Colonic mucosa (tissue), 4 donors: ENCODE measurements around the gene PARK7. TPM values are rescaled to one million over a fixed set of nuclear protein-coding genes. Genes with fewer than 3 reads are reported as not detected.

Experiments
- DNase-seq: peaks from one replicate; pipeline ENCODE4 v3.0.0-alpha.2; 2020
- H3K27ac ChIP-seq: fragments of 200-600 bp; one replicate; pipeline ENCODE4 v1.8.0; 2021
- H3K27me3 ChIP-seq: fragments of 200-600 bp; one replicate; pipeline ENCODE4 v1.8.0; 2021
- H3K36me3 ChIP-seq: fragments of 200-600 bp; one replicate; pipeline ENCODE4 v1.8.0; 2021
- H3K4me1 ChIP-seq: fragments of 200-600 bp; one replicate; pipeline ENCODE4 v1.8.0; 2021; ENCODE audit warnings: mild to moderate bottlenecking
- H3K4me3 ChIP-seq: fragments of 200-600 bp; one replicate; pipeline ENCODE4 v1.8.0; 2021
- H3K9ac ChIP-seq, 2 donors: one replicate each; pipeline ENCODE4 v1.7.0; 2013; ENCODE audit warnings: control low read depth in 2 of 2, low read depth in 2 of 2, low read length in 2 of 2
- H3K9me3 ChIP-seq: fragments of 200-600 bp; one replicate; pipeline ENCODE4 v1.8.0; 2021
- intact Hi-C: fragments of 100-400 bp; cut with DNase I; formaldehyde crosslinking; loops from one replicate; pipeline ENCODE4 v1.14.1; 2022
- total RNA-seq, 2 donors: library from RNA; stranded (reverse); fragmentation: NEBNext Ultra II Directional in 1 of 2; extraction: Animal tissue kit (Norgen Biotek cat#: 25700) in 1 of 2; gene quantifications; one replicate each; pipeline ENCODE4 v1.2.1, GENCODE V29; 2021
- TF ChIP-seq, protein P1 (sequence below): fragments of 200-600 bp; IDR thresholded peaks from one replicate; pipeline ENCODE4 v1.8.0; 2022; ENCODE audit warnings: antibody characterized with exemption, mild to moderate bottlenecking
- donor health status: healthy.
- donor health status: DM: no; HTN: no; CAD: no.
- donor health status: DM: no; HTN: no; CAD: no.

Gene PARK7
- total RNA-seq, 2 donors from 2014 or later: 184 to 330 TPM

DNA sequence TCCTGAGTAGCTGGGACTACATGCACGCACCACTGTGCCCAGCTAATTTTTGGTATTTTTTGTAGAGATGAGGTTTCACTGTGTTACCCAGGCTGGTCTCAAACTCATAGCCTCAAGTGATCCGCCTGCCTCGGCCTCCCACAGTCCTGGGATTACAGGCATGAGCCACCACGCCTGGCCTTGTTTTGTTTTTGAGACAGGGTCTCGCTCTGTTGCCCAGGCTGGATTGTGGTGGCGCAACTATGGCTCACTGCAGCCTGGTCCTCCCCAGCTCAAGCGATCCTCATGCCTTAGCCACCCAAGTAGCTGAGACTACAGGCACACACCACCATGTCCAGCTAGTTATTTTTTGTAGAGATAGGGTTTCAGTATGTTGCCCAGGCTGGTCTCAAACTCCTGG lies 26.0 kb downstream of the PARK7 start:
- Histone ChIP-seq H3K27ac (no peak overlapping the region), H3K4me3 (no peak overlapping the region), H3K4me1 (no peaks in the 10 kb centered on the region), H3K36me3 (peaks cover 6% of the 10 kb centered on the region), H3K9me3 (no peaks in the 10 kb centered on the region), H3K9ac (no peak overlapping the region), H3K27me3 (no peaks in the 10 kb centered on the region)
- TF ChIP-seq, protein P1, sequence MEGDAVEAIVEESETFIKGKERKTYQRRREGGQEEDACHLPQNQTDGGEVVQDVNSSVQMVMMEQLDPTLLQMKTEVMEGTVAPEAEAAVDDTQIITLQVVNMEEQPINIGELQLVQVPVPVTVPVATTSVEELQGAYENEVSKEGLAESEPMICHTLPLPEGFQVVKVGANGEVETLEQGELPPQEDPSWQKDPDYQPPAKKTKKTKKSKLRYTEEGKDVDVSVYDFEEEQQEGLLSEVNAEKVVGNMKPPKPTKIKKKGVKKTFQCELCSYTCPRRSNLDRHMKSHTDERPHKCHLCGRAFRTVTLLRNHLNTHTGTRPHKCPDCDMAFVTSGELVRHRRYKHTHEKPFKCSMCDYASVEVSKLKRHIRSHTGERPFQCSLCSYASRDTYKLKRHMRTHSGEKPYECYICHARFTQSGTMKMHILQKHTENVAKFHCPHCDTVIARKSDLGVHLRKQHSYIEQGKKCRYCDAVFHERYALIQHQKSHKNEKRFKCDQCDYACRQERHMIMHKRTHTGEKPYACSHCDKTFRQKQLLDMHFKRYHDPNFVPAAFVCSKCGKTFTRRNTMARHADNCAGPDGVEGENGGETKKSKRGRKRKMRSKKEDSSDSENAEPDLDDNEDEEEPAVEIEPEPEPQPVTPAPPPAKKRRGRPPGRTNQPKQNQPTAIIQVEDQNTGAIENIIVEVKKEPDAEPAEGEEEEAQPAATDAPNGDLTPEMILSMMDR: no peak
- intact Hi-C loops: no loop called here
- no peak for DNase-seq

DNA sequence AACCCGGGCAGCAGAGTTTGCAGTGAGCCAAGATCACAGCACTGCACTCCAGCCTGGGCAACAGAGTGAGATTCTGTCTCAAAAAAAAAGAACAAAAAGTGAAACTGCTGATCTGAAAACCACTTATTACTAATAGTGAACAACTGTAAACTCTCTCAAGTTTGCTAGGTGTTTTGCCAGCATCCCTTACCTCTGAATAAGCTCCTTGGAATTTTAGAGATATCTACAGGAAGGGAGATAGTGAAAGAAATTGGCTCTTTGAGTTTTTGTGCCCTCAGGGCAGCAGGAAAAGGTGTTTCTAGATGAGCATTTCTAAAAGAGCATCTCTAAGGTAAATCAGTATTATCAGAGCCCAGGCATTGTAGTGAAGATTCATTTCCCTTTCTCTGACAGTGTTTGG lies 27.1 kb downstream of the PARK7 start:
- H3K9ac ChIP-seq: no peak overlapping the region
- DNase-seq: no peak
- H3K36me3 ChIP-seq: no peaks in the 10 kb centered on the region
- no peak overlapping the region for H3K4me3 ChIP-seq
- H3K27me3 ChIP-seq: no peaks in the 10 kb centered on the region
- TF ChIP-seq, protein P1: no peak
- no peaks in the 10 kb centered on the region for H3K4me1 ChIP-seq
- H3K9me3 ChIP-seq: no peaks in the 10 kb centered on the region
- no peak overlapping the region for H3K27ac ChIP-seq
- intact Hi-C loops: no loop called here

DNA sequence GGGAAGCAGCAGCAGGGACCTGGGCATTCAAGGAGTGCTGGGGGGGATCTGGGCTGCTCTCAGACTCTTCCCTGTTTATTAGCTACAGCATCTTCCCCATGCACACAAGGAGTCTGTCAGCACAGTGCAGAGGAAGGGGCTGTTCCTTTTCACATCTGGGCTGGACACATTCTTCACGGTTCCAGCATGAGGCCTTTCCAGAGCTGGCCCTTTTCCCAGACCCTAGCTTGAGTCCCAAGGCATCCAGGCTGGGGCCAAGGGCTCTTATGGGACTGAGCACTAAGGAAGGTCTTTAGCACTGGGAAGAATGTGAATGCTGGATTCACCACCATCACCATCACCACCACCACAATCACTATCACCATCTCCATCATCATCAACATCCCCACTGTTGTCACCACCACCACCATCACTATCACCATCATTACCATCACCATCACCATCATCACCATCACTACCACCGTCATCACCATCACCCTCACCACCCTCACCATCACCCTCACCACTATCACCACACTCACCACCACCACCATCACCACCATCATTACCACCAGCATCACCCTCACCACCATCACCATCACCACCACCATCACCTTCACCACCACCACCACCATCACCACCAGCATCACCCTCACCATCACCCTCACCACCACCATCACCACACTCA lies 28.4 kb downstream of the PARK7 start:
- Histone ChIP-seq H3K9me3 (no peaks in the 10 kb centered on the region), H3K27ac (no peak overlapping the region), H3K36me3 (no peaks in the 10 kb centered on the region), H3K4me1 (no peaks in the 10 kb centered on the region), H3K9ac (no peak overlapping the region), H3K27me3 (no peaks in the 10 kb centered on the region), H3K4me3 (no peak overlapping the region)
- intact Hi-C loops: no loop called here
- DNase-seq: no peak
- TF ChIP-seq, protein P1: no peak

DNA sequence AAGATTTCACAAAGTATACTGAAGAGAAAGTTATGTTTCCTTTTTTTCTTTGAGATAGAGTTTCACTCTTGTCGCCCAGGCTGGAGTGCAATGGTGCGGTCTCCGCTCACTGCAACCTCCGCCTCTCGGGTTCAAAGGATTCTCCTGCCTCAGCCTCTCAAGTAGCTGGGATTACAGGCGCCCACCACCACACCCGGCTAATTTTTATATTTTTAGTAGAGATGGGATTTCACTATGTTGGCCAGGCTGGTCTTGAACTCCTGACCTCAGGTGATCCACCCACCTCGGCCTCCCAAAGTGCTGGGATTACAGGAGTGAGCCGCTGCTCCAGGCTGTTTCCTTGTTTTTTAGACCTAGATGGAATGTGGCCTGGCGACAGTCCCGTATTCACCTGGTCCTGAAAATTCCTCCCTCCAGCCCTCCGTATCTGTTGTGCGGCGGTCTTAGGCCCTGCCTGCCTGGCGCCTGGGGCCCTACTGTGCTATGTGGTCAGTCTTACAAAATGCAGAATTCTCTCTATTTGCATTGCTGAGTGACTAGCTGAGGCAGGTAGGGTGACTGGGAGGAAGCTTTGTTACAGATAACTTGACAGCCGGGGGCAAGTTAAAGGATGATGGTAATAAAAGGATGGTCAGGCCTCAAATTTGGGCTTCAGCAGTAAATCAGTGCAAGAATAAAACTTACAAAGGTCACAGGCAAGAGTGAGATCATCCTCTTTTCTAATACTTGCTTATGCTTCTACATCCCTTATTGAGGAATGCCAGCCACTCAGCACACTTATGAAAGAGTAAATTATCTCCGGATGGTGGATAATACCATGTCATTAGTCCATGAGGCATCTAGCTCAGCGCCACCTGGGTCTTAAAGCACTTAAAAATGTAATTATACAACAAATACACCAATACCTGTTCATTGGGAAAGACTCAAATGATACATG lies 30.3 kb downstream of the PARK7 start:
- Histone ChIP-seq H3K4me3 (no peak overlapping the region), H3K9ac (no peak overlapping the region), H3K27ac (no peak overlapping the region), H3K9me3 (no peaks in the 10 kb centered on the region), H3K4me1 (no peaks in the 10 kb centered on the region), H3K36me3 (no peaks in the 10 kb centered on the region), H3K27me3 (no peaks in the 10 kb centered on the region)
- no peak for DNase-seq
- TF ChIP-seq, protein P1: no peak
- intact Hi-C loops: no loop called here

DNA sequence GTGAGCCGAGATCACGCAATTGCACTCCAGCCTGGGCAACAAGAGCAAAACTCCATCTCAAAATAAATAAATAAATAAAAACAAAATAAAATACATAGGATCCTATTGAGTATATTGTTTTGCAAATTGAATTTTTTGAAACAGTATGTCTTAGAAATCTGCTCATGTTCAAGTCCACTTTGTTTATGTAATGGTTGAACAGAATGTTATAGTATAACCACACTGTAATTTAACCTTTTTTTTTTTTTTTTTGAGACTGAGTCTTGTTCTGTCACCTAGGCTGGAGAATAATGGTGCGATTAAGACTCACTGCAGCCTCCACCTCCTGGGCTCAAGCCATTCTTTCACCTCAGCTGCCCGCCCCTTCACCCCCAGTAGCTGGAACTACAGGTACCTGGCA lies 31.4 kb downstream of the PARK7 start:
- intact Hi-C loops: no loop called here
- Histone ChIP-seq H3K36me3 (no peaks in the 10 kb centered on the region), H3K4me1 (no peaks in the 10 kb centered on the region), H3K27me3 (no peaks in the 10 kb centered on the region), H3K4me3 (no peak overlapping the region), H3K27ac (no peak overlapping the region), H3K9me3 (no peaks in the 10 kb centered on the region), H3K9ac (no peak overlapping the region)
- no peak for DNase-seq
- TF ChIP-seq, protein P1: no peak
